A549 treated with Hydrocortisone at 1 μM for 4 hours (cell line): Measurements from ENCODE around the gene GFI1. TPM values are rescaled to one million over a fixed set of nuclear protein-coding genes. Genes with fewer than 3 reads are reported as not detected.

Experiments used
- total RNA-seq: library from RNA; stranded (reverse); fragments of 200-300 nt; extraction: Qiagen RNA extraction; gene quantifications from 5 replicates; pipeline ENCODE4 v1.2.3, GENCODE V29; 2022

GFI1 gene
- 0.10 to 0.40 TPM (median 0.20 TPM) in 5 replicates for total RNA-seq

DNA sequence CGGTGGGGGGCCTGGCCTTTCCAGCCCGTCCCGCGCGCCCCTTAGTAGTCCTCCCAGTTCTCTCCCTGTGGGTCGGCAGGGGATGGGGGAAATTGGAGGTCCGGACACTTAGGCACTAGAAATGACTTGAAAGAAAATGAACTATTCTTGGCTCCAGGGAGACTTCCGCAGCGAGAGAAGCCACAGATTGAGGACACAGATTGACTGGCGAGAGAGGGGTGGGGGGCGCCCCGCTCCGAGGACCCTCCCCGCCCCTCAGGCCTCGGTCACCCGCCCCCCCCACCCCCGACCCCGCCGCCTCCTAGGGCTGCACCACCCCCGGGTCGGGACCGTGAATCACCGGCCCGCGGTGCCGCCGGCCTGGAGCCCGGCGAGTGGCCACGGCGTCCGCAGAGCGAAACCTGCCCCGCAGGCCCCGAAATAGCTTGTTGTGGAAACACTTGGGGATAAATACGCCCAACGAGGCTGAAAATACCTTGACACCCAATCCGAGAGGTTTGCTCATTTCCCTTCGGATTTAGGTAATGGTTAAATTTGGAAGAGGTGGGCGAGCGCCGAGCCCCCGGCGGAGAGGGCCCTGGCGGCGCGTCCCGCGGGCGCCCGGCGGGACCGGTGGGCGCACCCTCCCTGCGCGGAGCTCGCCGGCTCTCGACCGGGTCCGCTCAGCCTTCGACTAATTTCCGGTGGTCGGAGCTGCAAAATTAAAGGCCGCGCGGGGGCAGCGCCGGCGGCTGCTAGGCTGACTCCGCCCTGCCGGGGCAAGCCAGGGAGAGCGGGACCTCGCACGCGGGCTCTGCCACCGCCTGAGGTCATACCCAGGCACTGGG, at the start of gene GFI1:
Gene GFI1 (minus strand): TSS at position 675 of the 827 bp plus-strand sequence. CDS start 3,438 bp downstream, outside the sequence.

Other genes with a start within 250 kb of the GFI1 start
- gene GLMN, start 187.9 kb downstream of the GFI1 start, total RNA-seq: 6.3 to 8.3 TPM (median 6.6 TPM) in 5 replicates
- 8.1 to 11.5 TPM (median 10.5 TPM) in 5 replicates for gene RPAP2, start 187.9 kb downstream of the GFI1 start, total RNA-seq